Vagina (tissue), 2 donors: Measurements from ENCODE around the gene TP53TG5.

Experiments used
- POLR2A ChIP-seq, 2 donors: fragments of 450-650 bp; IDR thresholded peaks; one replicate each; pipeline ENCODE4 v1.6.1; 2017; ENCODE audit warnings: antibody characterized with exemption in 2 of 2, mild to moderate bottlenecking in 2 of 2, moderate library complexity in 2 of 2
- POLR2AphosphoS5 ChIP-seq, 2 donors: sonication (generic); formaldehyde crosslinking; IDR thresholded peaks; one replicate each; pipeline ENCODE4 v1.9.0; 2017; ENCODE audit warnings: antibody characterized with exemption in 2 of 2, mild to moderate bottlenecking in 2 of 2, low read depth in 1 of 2; ENCODE audit not compliant: insufficient read depth in 1 of 2
- TF ChIP-seq, protein P1 (sequence below), 3 experiments: fragments of 450-650 bp in 2 of 3; fragments of 200-600 bp in 1 of 3; sonication (generic) in 1 of 3; IDR thresholded peaks; one replicate each; pipeline ENCODE4 v1.5.1; 2017 to 2019; ENCODE audit warnings: antibody characterized with exemption in 3 of 3, mild to moderate bottlenecking in 2 of 3, moderate library complexity in 2 of 3

DNA sequence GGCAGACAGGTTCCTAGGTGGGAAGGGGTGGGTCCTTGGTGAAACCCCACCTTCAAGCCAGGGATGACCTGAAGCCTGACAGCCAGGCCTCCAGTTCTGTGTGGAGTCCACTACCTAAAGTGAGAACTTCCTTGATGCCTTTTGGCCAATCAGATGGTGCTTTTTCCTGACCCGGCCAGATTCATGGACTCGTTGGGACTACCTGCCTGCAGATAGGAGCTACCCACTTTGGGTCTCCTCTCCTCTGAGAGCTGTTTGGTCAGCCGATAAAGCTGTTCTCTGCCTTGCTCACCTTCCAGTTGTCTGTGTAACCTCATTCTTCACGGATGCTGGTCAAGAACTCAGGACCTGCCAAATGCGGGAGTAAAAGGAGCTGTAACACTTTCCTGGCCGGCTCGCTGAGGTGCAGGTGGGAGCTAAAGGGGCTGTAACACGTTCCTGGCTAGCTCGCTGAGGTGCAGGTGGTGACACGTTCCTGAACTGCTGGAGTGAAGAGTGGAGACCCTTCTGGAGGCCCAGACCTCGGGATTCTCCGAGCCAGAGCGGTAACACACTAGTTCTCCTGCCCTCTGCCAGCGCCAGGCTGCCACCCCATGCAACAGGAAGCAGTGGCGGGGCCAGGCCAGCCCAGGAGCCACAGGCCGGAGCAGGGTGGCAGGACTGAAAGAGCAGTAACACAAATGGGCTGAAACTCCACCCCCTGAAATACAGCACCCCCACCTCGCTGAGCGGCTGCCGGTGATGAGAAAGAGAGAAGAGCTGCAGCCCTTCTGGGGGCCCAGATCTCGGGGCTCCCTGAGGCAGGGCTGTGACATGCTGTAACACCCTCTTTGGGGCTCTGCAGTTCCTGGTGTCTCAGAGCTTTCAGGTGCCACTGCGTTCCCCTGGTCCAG is 16.3 kb upstream of the TP53TG5 start:
- TF ChIP-seq, protein P1, sequence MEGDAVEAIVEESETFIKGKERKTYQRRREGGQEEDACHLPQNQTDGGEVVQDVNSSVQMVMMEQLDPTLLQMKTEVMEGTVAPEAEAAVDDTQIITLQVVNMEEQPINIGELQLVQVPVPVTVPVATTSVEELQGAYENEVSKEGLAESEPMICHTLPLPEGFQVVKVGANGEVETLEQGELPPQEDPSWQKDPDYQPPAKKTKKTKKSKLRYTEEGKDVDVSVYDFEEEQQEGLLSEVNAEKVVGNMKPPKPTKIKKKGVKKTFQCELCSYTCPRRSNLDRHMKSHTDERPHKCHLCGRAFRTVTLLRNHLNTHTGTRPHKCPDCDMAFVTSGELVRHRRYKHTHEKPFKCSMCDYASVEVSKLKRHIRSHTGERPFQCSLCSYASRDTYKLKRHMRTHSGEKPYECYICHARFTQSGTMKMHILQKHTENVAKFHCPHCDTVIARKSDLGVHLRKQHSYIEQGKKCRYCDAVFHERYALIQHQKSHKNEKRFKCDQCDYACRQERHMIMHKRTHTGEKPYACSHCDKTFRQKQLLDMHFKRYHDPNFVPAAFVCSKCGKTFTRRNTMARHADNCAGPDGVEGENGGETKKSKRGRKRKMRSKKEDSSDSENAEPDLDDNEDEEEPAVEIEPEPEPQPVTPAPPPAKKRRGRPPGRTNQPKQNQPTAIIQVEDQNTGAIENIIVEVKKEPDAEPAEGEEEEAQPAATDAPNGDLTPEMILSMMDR (IDR thresholded peaks at IDR 0.05): no peak
- no peak for TF ChIP-seq POLR2AphosphoS5 (IDR thresholded peaks at IDR 0.05; ENCODE audit: insufficient read depth in 1 of 2, low read depth in 1 of 2)
- no peak for TF ChIP-seq POLR2A (IDR thresholded peaks at IDR 0.05)
